NCI-H2171 treated with DMSO at 0.1 percent for 48 hours (cell line): ENCODE data around the gene FGF22.
"Not testable (repeated sequence)": the region's sequence is repeated elsewhere in the genome, so short reads cannot be mapped to it uniquely, and the experiment has no call there.

Experiments
- DNase-seq: peaks from one replicate; lab custom pipeline; 2025; lab: John Stamatoyannopoulos, UW

FGF22 gene

DNA sequence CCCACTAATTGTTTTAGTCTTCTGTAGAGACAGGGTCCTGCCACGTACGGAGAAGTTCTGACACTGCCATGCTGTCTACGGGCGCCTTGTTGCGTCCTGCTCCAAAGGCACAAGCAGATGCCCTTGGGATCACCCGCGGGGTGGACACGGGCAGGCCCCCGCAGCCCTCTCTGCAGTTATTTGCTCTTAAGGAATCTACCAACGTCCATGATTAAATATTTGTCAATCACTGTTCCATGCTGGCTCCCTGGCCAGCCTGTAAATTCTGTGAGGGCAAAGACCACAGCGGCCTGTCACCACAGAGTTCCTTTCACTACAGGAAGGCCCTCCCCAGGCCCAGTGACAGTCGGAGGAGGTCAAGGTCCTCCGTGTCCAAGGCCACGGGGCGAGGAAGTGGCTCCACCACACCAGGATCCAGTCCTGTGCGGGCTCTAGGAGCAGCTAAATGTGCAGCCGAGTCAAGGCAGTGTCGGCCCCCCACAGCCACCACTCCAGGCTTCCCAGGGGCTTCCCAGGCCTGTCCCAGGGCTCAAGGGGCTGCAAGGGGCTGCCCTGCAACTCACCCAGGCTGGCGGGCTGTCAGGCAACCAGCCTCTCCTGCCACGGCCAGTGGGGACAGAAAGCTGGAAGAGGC lies 21.2 kb downstream of the FGF22 start:
- DNase-seq, result no peak

DNA sequence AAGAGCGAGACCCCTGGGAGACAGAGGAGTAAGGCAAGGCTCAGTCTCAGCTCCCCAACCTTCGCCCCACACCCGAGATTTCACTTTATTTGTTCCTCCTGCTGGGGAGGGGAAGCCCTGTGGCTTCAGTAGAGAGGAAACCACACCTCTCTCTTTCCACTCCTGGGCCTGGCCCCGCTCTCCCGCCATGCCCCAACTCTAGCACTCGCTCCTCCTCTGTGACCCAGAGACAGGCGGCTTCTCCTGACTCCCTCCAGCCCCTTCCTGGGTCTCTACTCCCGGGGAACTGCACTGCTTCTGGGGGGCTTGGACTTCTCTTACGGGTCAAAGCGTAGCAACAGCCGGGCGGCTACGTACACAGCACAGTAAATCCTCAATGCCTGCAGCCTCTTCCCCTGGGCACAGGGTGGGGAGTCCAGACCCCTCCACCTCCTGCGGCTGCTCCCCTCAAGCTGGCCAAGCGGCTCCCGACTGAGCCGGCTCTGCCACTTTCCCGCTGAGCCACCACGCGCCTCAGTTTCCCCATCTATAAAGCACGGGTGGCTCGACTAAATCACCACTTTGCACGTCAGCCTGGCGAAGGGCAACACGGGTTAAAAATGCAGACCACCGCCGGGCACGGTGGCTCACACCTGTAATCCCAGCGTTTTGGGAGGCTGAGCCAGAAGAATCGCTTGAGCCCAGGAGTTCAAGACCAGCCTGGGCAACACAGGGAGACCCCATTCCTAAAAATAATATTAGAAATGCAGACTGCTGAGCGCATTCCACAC lies 21.9 kb downstream of the FGF22 start:
- DNase-seq, result no peak

DNA sequence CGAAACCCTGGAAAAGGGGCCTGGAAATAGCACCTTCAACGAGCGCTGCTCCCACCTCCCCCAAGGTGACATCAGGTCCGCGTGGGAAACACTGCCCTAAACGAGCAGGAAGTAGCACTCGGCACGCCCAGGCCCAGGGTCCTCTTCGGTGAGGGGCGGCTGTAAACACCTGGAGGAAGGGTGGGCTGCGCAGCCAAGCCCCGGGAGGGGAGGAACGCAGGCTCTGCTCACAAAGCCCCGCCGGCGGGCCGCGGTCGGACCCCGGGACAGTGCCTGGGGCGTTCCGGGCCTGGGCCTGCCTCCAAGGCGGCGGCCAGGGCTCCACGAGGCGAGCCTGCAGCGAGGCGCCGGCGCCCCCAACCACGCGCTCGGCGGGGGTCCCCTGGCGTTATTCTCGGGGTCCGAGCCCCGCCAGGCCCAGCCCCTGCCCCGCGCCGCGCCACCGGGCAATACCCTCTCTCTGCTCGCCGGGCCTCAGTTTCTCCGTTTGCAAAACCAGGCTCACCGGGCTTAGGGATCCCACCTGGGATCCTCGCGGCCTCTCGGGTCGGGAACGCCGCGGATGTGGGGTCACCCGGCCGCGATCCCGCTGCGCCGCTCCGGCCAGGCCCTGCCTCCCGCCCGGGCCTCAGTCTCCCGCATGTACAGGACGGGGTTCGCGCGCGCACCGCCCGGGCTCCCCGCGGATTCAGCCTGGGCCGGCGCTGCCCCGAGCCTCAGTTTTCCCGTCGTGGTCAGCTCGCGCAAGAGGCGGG lies 22.7 kb downstream of the FGF22 start:
- peak; percentile 15 for DNase-seq

DNA sequence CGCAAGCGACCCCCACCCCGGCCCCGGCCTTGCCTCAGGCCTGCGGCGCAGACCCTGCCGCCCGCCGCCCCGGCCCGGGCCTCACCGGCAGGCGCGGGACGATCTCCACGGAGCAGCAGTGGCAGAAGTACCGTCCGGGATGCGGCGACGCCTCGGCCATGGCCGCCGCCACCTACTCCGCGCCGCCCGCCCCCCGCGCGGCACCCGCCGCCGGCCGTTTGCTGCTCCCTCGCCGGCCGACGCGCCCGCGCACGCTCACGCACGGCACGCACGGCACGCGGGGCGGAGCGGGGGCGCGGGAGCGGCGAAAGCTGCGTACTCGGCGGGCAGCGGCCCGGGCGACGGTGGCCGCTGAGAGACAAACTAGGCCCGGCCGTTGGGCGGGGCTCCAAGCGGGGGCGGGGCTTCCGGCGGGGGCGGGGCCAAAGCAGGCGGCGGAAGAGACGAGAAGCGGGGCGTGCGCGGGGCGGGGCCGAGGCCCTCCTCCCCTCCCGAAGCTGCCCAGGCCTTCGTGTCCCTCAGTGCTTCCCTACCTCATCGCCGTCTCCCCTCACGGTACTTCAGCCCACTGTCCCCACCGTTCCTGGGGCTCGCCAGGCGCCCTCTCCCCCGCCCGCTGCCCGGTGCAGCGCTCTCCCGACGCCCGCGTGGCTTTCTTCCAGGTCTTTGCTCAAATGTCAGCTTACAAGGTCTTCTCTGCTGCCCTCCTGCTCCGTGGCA lies 23.4 kb downstream of the FGF22 start, which contains the start of gene RNF126:
Gene RNF126 (minus strand): TSS at position 253 of the 720 bp plus-strand sequence. CDS start 93 bp downstream, at position 160.
- DNase-seq, result peak; percentile 85

DNA sequence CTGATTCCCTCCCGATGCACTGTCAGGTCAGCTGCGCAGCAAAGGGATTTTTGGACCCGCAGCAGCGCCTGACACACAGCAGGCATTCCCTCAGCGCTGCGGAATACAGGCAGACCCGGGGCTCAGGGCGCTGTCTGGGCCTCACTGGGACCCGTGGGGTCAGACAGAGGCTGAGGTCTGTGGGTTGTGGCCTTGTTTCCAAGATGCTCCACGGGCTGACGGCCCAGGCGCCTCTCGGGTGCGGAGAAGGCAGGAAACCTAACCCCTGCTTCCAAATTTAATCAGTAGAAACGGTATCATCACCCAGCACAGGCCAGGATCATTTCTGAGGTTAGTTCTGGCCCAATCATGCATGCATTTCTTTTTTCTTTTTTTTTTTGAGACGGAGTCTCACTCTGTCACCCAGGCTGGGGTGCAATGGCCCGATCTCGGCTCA lies 24.0 kb downstream of the FGF22 start:
- DNase-seq, result no peak

DNA sequence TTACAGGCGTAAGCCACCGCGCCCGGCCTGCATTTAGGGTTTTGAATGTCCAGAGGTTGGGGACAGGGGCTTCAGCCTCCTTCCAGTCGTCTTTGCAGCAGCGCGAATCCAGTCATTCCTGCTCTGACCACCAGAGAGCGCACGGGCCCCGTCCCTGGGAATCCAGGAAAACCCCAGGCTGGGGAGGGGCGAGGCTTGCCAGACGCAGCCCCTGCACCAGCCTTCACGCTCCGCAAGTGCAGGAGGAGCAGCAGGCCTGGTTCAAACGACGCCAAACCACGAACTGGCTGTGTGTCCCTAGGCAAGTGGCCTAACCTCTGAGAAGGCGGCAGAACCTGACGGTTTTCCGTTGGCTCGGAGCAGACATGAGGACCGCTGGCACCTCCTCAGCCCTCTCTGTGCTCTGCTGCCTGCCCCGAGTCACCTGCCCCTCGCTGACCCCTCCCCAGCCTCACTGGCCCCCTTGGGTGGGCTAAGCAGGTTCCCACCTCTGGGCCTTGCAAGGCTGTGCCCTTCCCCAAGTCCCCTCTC lies 25.3 kb downstream of the FGF22 start:
- peak; percentile 81 for DNase-seq

DNA sequence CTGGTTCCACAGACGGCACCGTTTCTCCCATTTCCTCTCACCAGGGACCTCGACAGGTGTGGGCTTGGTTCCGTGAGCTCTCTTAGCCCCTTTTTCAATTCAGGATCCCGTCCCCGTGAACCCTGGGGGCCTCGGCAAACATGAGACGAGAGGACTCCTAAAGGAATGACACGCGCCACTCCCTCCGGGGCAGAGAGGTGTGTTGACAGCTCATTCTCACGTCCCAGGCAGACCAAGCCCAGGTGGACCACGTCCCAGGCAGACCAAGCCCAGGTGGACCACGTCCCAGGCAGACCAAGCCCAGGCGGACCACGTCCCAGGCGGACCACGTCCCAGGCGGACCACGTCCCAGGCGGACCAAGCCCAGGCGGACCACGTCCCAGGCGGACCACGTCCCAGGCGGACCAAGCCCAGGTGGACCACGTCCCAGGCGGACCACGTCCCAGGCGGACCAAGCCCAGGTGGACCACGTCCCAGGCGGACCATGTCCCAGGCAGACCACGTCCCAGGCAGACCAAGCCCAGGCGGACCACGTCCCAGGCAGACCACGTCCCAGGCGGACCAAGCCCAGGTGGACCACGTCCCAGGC lies 27.4 kb downstream of the FGF22 start:
- DNase-seq, result not testable (repeated sequence)

DNA sequence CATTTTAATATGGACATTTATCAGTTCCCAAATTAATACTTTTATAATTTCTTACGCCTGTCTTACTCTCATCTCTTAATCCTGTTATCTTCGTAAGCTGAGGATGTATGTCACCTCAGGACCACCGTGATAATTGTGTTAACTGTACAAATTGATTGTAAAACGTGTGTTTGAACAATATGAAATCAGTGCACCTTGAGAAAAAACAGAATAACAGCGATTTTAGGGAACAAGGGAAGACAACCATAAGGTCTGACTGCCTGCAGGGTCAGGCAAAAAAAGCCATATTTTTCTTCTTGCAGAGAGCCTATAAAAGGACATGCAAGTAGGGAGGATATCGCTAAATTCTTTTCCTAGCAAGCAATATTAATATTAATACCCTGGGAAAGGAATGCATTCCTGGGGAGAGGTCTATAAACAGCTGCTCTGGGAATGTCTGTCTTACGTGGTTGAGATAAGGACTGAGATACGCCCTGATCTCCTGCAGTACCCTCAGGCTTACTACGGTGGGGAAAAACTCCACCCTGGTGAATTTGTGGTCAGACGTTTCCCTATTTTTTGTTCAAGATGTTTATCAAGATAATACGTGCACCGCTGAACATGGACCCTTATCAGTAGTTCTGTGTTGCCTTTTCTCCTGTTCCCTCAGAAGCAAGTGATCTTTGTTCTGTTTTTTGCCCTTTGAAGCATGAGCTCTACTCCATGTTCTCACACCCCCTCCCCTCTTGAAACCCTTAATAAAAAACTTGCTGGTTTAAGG lies 29.2 kb downstream of the FGF22 start:
- DNase-seq, result not testable (repeated sequence)

DNA sequence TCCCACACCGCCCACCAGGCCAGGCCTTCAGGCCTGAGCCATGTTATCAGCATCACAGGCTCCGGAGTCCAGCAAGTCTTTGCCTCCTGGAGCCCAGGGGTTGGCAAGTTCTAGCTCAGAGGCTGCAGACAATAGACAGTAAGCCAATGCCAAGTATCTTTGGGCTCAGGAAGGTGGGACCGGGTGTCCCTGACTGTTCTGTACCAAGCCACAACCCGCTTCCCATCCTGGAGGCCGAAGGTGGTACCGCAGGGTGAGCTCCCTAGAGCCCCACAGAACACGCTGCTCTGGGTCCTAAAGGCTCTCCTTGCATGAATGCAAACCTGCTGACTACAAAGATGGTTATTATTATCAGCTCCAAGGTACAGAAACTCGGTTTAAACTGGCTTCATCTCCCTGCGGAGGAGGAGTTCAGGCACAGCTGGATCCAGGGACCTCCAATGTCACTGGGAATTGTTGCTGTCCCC lies 31.0 kb downstream of the FGF22 start:
- DNase-seq, result no peak

DNA sequence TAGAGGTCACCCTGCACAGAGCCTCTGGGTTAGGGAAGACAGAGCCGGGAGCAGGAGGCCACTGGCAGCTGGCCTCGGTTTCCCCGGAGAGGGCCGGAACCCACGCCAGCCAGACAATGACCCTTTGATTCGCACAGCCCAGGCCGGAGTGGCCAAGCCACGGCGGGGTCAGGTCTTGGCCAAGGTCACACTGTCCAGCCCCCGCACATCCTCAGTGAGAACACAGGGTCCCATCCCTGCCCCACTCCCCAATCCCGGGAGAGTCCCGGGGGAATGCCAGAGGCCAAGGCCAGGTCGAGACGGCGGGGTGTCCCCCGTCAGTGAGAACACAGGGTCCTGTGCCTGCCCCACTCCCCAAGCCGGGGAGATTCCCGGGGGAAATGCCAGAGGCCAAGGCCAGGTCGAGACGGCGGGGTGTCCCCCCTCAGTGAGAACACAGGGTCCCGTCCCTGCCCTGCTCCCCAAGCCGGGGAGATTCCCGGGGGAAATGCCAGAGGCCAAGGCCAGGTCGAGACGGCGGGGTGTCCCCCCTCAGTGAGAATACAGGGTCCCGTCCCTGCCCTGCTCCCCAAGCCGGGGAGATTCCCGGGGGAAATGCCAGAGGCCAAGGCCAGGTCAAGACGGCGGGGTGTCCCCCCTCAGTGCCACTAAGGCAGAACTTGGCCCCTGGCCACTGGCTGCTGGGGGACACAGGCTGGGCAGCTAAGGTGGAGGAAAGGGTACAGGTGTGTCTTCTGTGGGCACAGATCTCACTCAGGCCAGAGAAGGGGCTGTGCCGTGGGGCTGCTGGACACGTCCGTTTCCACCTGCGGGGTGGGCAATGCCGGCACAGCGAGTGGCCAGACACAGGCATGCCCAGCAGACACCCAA lies 34.8 kb downstream of the FGF22 start:
- no peak for DNase-seq

DNA sequence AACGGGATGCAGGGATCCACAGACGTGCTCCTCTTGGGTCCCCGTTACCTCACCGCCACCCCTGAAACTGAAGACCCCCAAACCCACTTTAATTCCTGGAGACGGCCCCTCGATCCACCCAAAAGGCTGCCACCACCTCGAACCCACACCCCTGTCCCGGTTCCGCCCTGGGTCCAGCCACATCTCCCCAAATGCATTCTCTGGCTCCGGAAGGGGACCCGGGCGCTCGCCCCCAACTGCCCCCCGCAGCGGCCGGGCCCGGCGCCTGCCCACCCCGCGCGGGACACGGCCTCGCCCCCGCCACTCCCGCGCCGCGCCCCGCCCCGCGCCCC lies 36.3 kb downstream of the FGF22 start:
- no peak for DNase-seq

DNA sequence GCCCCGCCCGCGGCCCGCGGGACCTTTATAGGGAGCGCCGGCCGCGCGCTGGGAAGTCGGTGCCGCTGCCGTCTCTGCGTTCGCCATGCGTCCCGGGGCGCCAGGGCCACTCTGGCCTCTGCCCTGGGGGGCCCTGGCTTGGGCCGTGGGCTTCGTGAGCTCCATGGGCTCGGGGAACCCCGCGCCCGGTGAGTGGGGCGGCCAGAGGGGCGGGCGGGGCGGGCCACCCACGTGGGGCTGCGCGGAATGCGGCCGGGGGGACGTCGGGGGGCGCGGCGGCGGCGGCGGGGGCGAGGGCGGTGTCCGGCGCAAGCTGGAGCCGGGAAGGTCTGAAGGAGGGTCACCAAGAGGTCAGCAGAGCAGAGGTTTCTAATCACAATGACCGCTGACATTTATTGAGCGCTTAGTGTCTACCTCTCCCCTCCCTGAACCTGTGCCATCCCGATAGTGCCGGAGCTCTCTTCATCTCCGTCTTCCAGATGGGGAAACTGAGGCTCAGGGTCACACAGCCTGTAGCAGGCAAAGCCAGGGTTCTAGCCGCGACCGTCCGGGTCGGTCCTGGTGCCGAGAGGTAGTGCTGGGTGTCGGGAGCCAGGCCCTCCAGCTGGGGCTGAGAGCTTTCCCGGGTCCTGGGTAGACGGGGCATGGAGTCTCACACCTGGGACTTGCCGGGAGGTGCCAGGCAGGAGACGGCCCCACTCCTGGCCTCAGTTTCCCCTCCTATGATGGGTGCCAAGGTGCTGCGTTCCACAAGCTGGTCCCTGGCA lies 36.8 kb downstream of the FGF22 start, which contains the start of gene FSTL3:
Gene FSTL3 (plus strand): TSS at position 54 of the 767 bp plus-strand sequence. CDS start 32 bp downstream, at position 86.
- DNase-seq, result no peak

DNA sequence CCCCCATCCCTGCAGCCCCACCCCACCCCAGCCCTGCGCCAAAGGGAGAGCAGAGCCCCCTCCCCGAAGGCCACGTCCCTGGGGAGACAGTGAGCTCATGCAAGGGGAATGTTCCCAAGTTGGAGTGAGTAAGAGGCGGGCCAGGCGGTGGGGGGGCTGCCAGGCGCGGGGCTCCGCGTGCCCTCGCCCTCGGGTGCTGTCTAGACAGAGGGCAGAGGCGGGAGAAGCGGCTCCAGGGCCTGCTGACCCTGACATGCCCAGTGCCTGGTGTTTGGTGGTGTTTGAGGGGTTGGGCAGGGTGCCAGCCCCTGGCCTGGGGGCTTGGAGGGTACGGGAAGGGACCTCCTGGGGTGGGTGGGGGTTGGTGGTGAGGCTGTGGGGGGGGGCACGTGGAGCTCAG lies 37.5 kb downstream of the FGF22 start:
- peak; percentile 14 for DNase-seq

DNA sequence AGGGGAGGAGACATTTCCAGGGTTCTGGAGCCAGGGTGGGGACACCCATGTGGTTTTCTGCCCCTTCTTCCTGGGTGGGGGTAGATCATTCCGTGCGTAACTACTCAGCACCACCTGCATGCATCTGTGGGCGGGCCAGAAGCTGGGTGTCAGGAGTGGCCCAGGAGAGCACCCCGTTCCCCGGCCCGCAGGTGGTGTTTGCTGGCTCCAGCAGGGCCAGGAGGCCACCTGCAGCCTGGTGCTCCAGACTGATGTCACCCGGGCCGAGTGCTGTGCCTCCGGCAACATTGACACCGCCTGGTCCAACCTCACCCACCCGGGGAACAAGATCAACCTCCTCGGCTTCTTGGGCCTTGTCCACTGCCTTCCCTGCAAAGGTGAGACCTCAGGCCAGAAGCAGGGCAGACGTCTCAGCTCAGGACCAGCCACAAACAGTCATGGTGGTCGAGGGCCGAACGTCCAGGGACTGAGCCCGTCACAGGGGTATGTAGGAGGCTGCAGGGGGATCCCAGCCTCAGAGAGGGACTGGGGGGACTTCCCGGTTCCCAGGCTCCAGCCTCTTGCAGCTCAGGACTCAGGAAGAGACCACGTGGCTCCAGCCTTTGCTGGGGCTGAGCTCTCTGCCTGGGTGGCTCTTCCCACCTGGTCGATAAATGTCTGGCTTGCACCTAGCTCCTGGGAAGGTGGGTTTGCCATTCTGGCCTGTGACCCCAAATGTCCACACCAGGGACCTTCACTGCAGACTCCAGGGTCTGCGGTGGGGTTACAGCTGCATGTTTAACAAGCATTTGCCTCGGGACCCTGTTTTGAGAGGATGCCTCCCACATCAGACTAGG lies 38.1 kb downstream of the FGF22 start:
- DNase-seq, result no peak

DNA sequence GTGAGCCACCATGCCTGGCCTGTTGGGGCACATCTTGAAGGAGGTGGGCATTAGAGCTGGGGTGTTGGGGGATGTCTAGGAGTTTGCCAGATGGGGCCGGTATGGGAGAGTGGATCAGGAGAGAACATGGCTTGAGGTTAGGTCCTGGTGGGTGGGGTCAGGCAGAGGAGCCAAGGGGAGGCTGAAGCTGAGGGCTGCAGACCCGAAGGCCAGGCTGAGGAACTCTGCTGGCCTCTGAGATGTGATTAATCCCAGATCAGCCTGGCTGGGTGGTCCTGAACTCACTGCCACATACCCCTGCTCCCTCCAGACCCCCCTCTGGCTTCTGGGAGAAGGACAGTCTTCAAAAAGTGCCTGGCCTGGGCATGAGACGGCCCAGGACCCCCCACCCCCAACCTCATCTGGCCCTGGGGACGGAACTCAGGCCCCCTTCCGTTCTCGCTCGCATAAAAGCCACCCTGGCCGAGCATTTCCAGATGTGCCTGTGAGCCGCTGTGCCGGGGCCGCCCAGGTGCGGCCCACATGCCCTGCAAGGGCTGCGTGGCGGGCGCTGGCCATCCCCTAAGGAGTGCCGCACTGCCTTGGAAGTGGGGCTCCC lies 39.2 kb downstream of the FGF22 start:
- no peak for DNase-seq

DNA sequence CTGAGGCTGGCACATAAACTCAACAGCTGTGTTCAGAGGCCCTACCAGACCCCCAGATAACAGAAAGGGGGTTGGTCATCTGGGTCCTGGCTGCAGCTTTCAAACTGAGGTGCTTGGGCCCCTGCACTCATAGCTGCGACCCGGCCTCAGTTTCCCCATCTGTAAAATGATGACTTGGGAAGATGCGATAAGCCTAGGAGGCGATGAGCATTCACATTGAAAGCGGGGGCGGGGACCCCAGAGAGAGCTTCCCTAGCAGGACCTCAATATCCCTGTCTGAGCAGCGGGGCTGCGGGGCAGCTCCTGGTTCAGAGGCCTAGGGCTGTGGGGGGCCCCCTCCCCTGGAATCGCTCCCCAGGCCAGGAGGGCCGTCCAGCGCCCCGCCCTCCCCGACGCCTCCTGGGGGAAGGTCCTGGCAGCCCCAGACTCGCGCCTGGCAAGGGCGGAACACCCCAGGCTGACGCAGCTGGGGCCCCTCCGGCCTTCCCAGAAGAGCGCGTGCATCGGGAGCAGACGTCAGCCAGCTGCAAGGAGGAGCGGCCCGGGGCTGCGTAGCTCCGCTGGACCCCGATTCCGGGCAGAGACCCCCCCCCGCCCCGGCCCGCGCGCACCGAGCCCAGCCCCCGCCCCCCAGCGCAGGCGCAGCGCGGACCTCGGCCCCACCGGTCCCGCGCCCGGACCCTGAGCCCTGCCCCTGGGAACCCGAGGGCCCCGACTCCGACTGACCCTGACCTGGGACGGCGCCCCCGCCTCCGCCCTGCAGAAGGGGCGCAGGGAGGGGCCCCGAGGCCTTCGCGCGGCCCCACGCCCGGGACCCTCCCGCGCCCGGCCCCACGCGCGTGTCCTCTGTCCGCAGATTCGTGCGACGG lies 40.0 kb downstream of the FGF22 start:
- peak; percentile 55 for DNase-seq
